ENCODE data around the gene ITGA8. TPM values are rescaled to one million over a fixed set of nuclear protein-coding genes. Genes with fewer than 3 reads are reported as not detected.

ITGA8 gene
- total and polyA plus RNA-seq, 11 donors = 0.50 to 4.3 (median 1.5) TPM

GRCh38 chr10:15550950-15551349 lies 168.8 kb downstream of the ITGA8 start:
- Histone ChIP-seq H3K4me3 (no peak overlapping the region), H3K27me3 (no peaks in the 10 kb centered on the region), H3K4me1 (no peaks in the 10 kb centered on the region), H3K9me3 (peaks cover 0 to 3% (median 0%) of the 10 kb centered on the region in 12 donors), H3K36me3 (peaks cover 0 to 6% (median 0%) of the 10 kb centered on the region in 9 donors), H3K27ac (no peak overlapping the region)
- intact Hi-C loops (cut with DNase I) = no loop called here
- ATAC-seq (no peak), DNase-seq (no peak)
- TF ChIP-seq, protein P1, sequence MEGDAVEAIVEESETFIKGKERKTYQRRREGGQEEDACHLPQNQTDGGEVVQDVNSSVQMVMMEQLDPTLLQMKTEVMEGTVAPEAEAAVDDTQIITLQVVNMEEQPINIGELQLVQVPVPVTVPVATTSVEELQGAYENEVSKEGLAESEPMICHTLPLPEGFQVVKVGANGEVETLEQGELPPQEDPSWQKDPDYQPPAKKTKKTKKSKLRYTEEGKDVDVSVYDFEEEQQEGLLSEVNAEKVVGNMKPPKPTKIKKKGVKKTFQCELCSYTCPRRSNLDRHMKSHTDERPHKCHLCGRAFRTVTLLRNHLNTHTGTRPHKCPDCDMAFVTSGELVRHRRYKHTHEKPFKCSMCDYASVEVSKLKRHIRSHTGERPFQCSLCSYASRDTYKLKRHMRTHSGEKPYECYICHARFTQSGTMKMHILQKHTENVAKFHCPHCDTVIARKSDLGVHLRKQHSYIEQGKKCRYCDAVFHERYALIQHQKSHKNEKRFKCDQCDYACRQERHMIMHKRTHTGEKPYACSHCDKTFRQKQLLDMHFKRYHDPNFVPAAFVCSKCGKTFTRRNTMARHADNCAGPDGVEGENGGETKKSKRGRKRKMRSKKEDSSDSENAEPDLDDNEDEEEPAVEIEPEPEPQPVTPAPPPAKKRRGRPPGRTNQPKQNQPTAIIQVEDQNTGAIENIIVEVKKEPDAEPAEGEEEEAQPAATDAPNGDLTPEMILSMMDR (IDR thresholded peaks at IDR 0.05) = no peak
- no peak for TF ChIP-seq POLR2A (IDR thresholded peaks at IDR 0.05)
- WGBS, 4 donors = 90 to 99% (median 94%) methylated on average over 3 of the region's 3 CpGs

- intact Hi-C loops (cut with DNase I) = no loop called here
- H3K27me3 ChIP-seq = no peaks in the 10 kb centered on the region
- H3K36me3 ChIP-seq = peaks cover 0 to 6% (median 0%) of the 10 kb centered on the region in 9 donors
Observed at GRCh38 chr10:15548331-15548730, 171.4 kb downstream of the ITGA8 start.

GRCh38 chr10:15546606-15547005 lies 173.1 kb downstream of the ITGA8 start:
- ATAC-seq = no peak
- Histone ChIP-seq H3K4me3 (no peak overlapping the region), H3K36me3 (peaks cover 0 to 6% (median 0%) of the 10 kb centered on the region in 9 donors), H3K4me1 (no peaks in the 10 kb centered on the region), H3K27ac (no peak overlapping the region), H3K9me3 (peaks cover 0 to 26% (median 0%) of the 10 kb centered on the region in 12 donors), H3K27me3 (no peaks in the 10 kb centered on the region)
- no peak for TF ChIP-seq POLR2A (IDR thresholded peaks at IDR 0.05)
- TF ChIP-seq, protein P1 (IDR thresholded peaks at IDR 0.05) = no peak
- no peak for DNase-seq
- intact Hi-C loops (cut with DNase I) = no loop called here
- WGBS, 4 donors = 87 to 89% (median 88%) methylated on average over 5 of the region's 5 CpGs

More at GRCh38 chr10:15548331-15548730, 171.4 kb downstream of the ITGA8 start:
- Histone ChIP-seq H3K4me3 (no peak overlapping the region), H3K4me1 (no peaks in the 10 kb centered on the region), H3K27ac (no peak overlapping the region), H3K9me3 (peaks cover 0 to 21% (median 0%) of the 10 kb centered on the region in 12 donors)
- 80 to 90% (median 84%) methylated on average over 7 to 8 of the region's 8 CpGs for WGBS, 4 donors
- no peak for ATAC-seq
- DNase-seq = no peak
- TF ChIP-seq, protein P1 (IDR thresholded peaks at IDR 0.05) = no peak
- TF ChIP-seq POLR2A (IDR thresholded peaks at IDR 0.05) = no peak

DNA sequence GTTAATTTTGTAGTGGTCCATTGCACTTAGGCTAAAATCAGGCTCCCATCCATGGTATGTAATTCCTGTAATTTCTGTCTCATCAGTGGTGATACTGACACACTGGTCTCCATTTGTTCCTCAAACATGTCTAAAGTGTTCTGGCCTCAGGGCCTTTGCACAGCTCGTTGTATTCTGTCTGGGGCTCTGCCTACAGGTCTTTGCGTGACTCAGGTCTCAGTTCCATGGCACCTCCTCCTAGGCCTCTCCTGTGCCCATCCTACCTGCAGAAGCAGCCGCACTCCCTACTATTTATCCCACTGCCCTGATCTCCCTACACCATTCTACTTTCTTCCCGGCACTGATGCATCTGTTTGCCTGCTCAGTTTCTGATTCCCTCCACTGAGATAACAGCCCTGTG lies 173.8 kb downstream of the ITGA8 start:
- Histone ChIP-seq H3K36me3 (peaks cover 0 to 6% (median 0%) of the 10 kb centered on the region in 9 donors), H3K4me3 (no peak overlapping the region), H3K27ac (no peak overlapping the region), H3K9me3 (peaks cover 0 to 26% (median 0%) of the 10 kb centered on the region in 12 donors), H3K4me1 (no peaks in the 10 kb centered on the region), H3K27me3 (no peaks in the 10 kb centered on the region)
- 90 to 97% (median 93%) methylated on average over 4 of the region's 4 CpGs for WGBS, 4 donors
- TF ChIP-seq POLR2A (IDR thresholded peaks at IDR 0.05) = no peak
- DNase-seq (no peak), ATAC-seq (no peak)
- intact Hi-C loops (cut with DNase I) = no loop called here

GRCh38 chr10:15545266-15545665 lies 174.5 kb downstream of the ITGA8 start:
- H3K27me3 ChIP-seq = no peaks in the 10 kb centered on the region
- peaks cover 0 to 26% (median 0%) of the 10 kb centered on the region in 12 donors for H3K9me3 ChIP-seq
- H3K4me1 ChIP-seq = no peaks in the 10 kb centered on the region
- H3K4me3 ChIP-seq = no peak overlapping the region
- 95 to 97% (median 96%) methylated on average over 2 of the region's 2 CpGs for WGBS, 4 donors
- TF ChIP-seq POLR2A (IDR thresholded peaks at IDR 0.05) = no peak
- TF ChIP-seq, protein P1 (IDR thresholded peaks at IDR 0.05) = no peak
- intact Hi-C loops (cut with DNase I) = no loop called here
- ATAC-seq (no peak), DNase-seq (no peak)
- no peak overlapping the region for H3K27ac ChIP-seq
- peaks cover 0 to 6% (median 0%) of the 10 kb centered on the region in 9 donors for H3K36me3 ChIP-seq

Measured in heart left ventricle (tissue), 16 donors.